Kidney (tissue), 14 donors: ENCODE measurements around the gene COLQ. TPM values are rescaled to one million over a fixed set of nuclear protein-coding genes. Genes with fewer than 3 reads are reported as not detected.

Experiments
- DNase-seq, 5 donors: peaks; one replicate each; pipeline ENCODE4 v3.0.0-alpha.2; 2013 to 2020
- FAIRE-seq: peaks from 2 replicates; lab custom pipeline; 2012; peaks lifted over from hg19 to GRCh38; lab: Jason Lieb, UNC
- H3K27ac ChIP-seq, 2 donors: one replicate each; pipeline ENCODE4 v1.7.0; 2013; ENCODE audit warnings: low read depth in 2 of 2, low read length in 2 of 2, inconsistent platforms in 1 of 2
- H3K27me3 ChIP-seq: one replicate; pipeline ENCODE4 v1.7.1; 2013; ENCODE audit warnings: low read length, inconsistent platforms; ENCODE audit not compliant: control insufficient read depth, insufficient read depth
- H3K36me3 ChIP-seq, 3 donors: one replicate each; pipeline versions ENCODE4 v1.7.0 to v1.7.1; 2013; ENCODE audit warnings: low read length in 3 of 3, control low read depth in 1 of 3, inconsistent platforms in 1 of 3; ENCODE audit not compliant: insufficient read depth in 3 of 3, control insufficient read depth in 2 of 3
- H3K4me1 ChIP-seq, 3 donors: one replicate each; pipeline versions ENCODE4 v1.7.0 to v1.7.1; 2013; ENCODE audit warnings: low read length in 3 of 3, inconsistent platforms in 1 of 3, low read depth in 1 of 3; ENCODE audit not compliant: control insufficient read depth in 2 of 3, insufficient read depth in 2 of 3
- H3K4me3 ChIP-seq, 3 donors: one replicate each; pipeline versions ENCODE4 v1.7.0 to v1.8.1; 2013; ENCODE audit warnings: low read length in 3 of 3, control low read depth in 1 of 3, inconsistent platforms in 1 of 3
- H3K9ac ChIP-seq, 3 donors: one replicate each; pipeline versions ENCODE4 v1.7.0 to v1.7.1; 2013; ENCODE audit warnings: low read length in 3 of 3, control low read depth in 1 of 3, inconsistent platforms in 1 of 3
- H3K9me3 ChIP-seq, 3 donors: one replicate each; pipeline versions ENCODE4 v1.7.0 to v1.7.1; 2013; ENCODE audit warnings: low read length in 3 of 3, control low read depth in 1 of 3, inconsistent platforms in 1 of 3; ENCODE audit not compliant: control insufficient read depth in 2 of 3, insufficient read depth in 1 of 3
- CTCF ChIP-seq: IDR thresholded peaks from 3 replicates; pipeline ENCODE4 v1.5.1; 2012; ENCODE audit warnings: mild to moderate bottlenecking, moderate library complexity, borderline replicate concordance; ENCODE audit not compliant: insufficient read depth; ENCODE audit errors: extremely low read depth
- intact Hi-C: fragments of 100-400 bp; cut with DNase I; formaldehyde crosslinking; loops from one replicate; pipeline ENCODE4 v1.11.1; 2022
- polyA plus RNA-seq: library from polyadenylated mRNA; stranded (reverse); fragments of 350-450 nt; fragmentation: Illumina TruSeq; extraction: RNeasy Lipid Tissue Mini Kit (QIAGEN cat#74804); gene quantifications from one replicate; pipeline ENCODE4 v1.2.3, GENCODE V29; 2014; ENCODE audit warnings: low read depth, low replicate concordance; ENCODE audit not compliant: insufficient read depth
- total RNA-seq: library from RNA; stranded (reverse); fragmentation: NEBNext Ultra II Directional; extraction: Animal tissue kit (Norgen Biotek cat#: 25700); gene quantifications from one replicate; pipeline ENCODE4 v1.2.1, GENCODE V29; 2021
- donor health status: control.
- donor health status: control.
- donor health status: control.
- donor health status: control.
- donor health status: control.
- donor health status: DM: yes; HTN: yes; CAD: no.
- donor health status: Normal renal cell carcinoma (clear cell type).

Gene COLQ
- total and polyA plus RNA-seq, 2 donors from 2014 or later: 1.2 to 4.3 TPM

DNA sequence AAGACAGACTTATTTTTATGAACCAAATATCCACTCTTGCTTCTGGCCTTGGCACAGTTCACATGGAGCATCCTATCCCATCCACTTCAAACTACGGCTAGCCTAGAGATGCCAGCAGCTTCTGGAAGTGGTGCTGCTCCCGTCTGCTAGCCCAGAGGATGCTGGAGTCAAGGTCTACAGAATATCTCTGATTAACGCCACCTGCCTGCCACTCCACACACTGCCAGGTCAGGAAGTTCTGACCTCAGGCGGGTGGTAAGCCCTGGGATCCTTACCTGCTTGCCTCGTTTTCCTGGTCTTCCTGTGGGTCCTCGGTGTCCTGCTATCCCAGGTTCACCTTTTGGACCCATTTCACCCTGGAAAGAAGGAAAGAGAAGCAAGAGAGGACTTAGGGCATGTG, 51.2 kb downstream of the COLQ start:
- no peaks in the 10 kb centered on the region for H3K4me1 ChIP-seq
- DNase-seq (no peak), FAIRE-seq (no peak)
- TF ChIP-seq CTCF: no peak
- H3K27ac ChIP-seq: no peak overlapping the region
- H3K36me3 ChIP-seq: no peaks in the 10 kb centered on the region
- no peaks in the 10 kb centered on the region for H3K9me3 ChIP-seq
- no peaks in the 10 kb centered on the region for H3K27me3 ChIP-seq
- intact Hi-C loops: no loop called here
- no peak overlapping the region for H3K4me3 ChIP-seq
- no peak overlapping the region for H3K9ac ChIP-seq

DNA sequence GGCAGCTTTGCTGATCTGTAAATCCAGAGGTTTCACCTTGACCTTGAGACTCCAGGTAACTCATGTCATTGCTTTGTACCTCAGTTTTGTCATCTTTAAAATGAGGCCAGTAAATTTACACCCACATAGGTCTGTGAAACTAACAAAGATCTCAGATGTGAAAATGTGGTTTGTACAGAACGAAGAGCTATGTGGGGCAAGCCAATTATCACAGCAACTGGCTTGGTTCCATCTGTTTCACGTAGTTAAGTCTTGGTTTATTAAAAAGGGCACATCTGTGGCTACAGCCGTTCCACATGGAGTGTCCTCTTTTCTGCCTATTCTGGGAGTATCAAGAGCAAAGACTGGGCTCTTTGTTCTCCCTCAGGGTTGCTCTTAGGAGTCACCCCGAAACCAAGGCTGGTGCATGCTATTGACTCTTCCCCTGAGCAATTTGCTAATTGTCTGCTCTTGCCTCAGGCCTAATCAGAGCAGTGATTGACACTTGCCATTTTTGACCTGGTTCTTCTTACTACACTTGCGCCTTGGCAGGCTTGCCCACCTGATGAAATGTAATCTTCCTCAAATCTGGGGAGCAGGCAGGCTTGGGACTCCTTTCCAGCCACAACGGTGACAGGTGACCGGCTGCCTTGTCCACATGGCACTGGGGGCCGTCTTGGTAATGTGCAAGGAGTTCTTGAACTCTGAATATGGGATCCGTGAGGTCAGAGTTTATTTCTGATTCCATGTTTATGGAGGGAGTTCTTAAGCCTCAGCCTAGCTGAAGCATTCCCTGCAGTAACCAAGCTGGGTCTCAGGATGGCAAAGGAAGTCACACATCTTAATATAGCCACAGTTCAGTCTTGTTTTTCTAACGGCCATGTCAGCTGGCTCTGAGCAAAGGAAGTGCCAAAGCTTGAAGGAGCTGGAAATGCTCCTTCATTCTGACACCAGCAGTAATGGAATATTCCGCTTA, 54.0 kb downstream of the COLQ start:
- TF ChIP-seq CTCF: no peak
- no peak overlapping the region for H3K9ac ChIP-seq

DNA sequence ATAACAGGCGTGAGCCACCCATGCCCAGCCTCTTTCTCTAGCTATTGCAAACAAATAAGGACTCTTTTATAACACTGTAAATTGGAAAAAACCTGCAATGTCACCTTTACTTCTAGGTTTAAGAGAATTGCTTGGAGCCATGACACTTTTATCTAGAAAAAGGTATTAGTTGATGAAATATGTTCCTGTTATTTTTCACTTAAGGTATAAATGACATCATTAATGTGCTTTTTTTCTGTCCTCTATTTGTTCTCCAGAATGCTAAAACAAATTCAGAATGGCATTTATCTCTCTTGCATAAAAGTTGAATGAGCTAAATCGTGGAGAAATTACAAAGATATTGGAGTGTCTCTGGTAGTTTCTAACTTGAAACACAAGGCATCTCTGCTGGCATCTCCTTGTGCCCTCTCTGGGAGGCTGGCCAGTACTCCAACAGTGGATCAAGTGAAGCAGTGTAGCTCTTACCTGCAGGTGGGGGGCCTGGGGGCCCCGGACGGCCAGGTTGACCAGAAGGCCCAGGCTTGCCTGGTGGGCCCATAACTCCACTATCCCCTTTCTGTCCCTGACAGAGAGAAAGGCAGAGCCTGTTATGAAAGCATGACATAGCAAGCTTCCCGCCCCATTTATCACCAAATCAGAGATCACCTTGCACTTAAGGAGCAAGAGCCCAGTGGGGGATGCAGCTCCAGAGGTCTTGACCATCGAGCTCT, 55.5 kb downstream of the COLQ start:
- Histone ChIP-seq H3K27ac (no peak overlapping the region), H3K36me3 (no peaks in the 10 kb centered on the region), H3K9me3 (no peaks in the 10 kb centered on the region), H3K27me3 (no peaks in the 10 kb centered on the region), H3K4me3 (no peak overlapping the region), H3K4me1 (no peaks in the 10 kb centered on the region), H3K9ac (no peak overlapping the region)
- no peak for DNase-seq
- no peak for TF ChIP-seq CTCF
- intact Hi-C loops: no loop called here
- no peak for FAIRE-seq

More for the DNA sequence above, 54.0 kb downstream of the COLQ start:
- H3K36me3 ChIP-seq: no peaks in the 10 kb centered on the region
- H3K27me3 ChIP-seq: no peaks in the 10 kb centered on the region
- no peaks in the 10 kb centered on the region for H3K9me3 ChIP-seq
- FAIRE-seq (no peak), DNase-seq (no peak)
- H3K4me3 ChIP-seq: no peak overlapping the region
- intact Hi-C loops: no loop called here
- H3K27ac ChIP-seq: no peak overlapping the region
- H3K4me1 ChIP-seq: no peaks in the 10 kb centered on the region
